Measurements from ENCODE around the gene ANKRD50.

DNA sequence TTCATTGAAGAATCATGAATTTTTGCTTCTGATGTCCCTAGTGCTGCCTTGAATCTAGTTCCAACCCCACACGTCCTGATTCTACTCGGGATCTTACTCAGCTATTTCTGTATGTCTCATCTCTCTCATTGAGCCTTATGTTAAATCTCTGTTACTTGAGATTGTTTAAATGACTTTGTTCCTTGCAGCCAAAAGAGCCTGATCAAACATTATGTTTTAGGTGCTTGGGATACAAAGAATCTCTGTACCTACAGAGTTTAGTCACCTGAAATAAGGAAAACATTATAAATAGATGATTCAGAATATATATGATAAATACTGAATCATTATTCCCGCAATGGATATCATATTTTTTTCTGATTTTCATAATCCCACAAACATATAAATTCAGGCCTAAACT lies 13.7 kb upstream of the ANKRD50 start:
- TF ChIP-seq, protein P1, sequence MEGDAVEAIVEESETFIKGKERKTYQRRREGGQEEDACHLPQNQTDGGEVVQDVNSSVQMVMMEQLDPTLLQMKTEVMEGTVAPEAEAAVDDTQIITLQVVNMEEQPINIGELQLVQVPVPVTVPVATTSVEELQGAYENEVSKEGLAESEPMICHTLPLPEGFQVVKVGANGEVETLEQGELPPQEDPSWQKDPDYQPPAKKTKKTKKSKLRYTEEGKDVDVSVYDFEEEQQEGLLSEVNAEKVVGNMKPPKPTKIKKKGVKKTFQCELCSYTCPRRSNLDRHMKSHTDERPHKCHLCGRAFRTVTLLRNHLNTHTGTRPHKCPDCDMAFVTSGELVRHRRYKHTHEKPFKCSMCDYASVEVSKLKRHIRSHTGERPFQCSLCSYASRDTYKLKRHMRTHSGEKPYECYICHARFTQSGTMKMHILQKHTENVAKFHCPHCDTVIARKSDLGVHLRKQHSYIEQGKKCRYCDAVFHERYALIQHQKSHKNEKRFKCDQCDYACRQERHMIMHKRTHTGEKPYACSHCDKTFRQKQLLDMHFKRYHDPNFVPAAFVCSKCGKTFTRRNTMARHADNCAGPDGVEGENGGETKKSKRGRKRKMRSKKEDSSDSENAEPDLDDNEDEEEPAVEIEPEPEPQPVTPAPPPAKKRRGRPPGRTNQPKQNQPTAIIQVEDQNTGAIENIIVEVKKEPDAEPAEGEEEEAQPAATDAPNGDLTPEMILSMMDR (conservative IDR thresholded peaks at IDR 0.05; ENCODE audit: low read depth, low read length): no peak
- TF ChIP-seq POLR2A (IDR thresholded peaks at IDR 0.05; ENCODE audit: low read depth, low read length) (no peak), CEBPB (IDR thresholded peaks at IDR 0.05; ENCODE audit: low read depth, low read length) (no peak), RAD21 (IDR thresholded peaks at IDR 0.05; ENCODE audit: low read length) (no peak), BHLHE40 (IDR thresholded peaks at IDR 0.05; ENCODE audit: low read depth, low read length) (no peak)
- TF ChIP-seq, protein P2, sequence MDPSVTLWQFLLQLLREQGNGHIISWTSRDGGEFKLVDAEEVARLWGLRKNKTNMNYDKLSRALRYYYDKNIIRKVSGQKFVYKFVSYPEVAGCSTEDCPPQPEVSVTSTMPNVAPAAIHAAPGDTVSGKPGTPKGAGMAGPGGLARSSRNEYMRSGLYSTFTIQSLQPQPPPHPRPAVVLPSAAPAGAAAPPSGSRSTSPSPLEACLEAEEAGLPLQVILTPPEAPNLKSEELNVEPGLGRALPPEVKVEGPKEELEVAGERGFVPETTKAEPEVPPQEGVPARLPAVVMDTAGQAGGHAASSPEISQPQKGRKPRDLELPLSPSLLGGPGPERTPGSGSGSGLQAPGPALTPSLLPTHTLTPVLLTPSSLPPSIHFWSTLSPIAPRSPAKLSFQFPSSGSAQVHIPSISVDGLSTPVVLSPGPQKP (IDR thresholded peaks at IDR 0.05; ENCODE audit: borderline replicate concordance, low read depth, low read length): no peak

Measured in IMR-90 (cell line).